Peyer's patch (tissue), 4 donors: ENCODE data around the gene CDHR2. TPM values are rescaled to one million over a fixed set of nuclear protein-coding genes. Genes with fewer than 3 reads are reported as not detected.

Experiments
- DNase-seq, 3 donors: peaks; one replicate each; pipeline ENCODE4 v3.0.0-alpha.2; 2017 to 2019
- H3K27ac ChIP-seq, 4 donors: fragments of 200-600 bp; sonication (generic); one replicate each; pipeline ENCODE4 v1.5.1; 2016 to 2019
- H3K27me3 ChIP-seq, 2 donors: fragments of 200-600 bp; sonication (generic); one replicate each; pipeline ENCODE4 v1.5.1; 2019
- H3K36me3 ChIP-seq, 3 donors: fragments of 200-600 bp; sonication (generic); one replicate each; pipeline ENCODE4 v1.5.1; 2016 to 2019
- H3K4me1 ChIP-seq, 4 donors: fragments of 200-600 bp; sonication (generic); one replicate each; pipeline ENCODE4 v1.5.1; 2016 to 2019
- H3K4me3 ChIP-seq, 4 donors: fragments of 200-600 bp; sonication (generic); 1 replicate in 3 of 4; 2 replicates in 1 of 4; pipeline ENCODE4 v1.5.1; 2016 to 2019; ENCODE audit warnings: mild to moderate bottlenecking in 1 of 4
- H3K9me3 ChIP-seq, 4 donors: fragments of 200-600 bp; sonication (generic); one replicate each; pipeline ENCODE4 v1.5.1; 2016 to 2019; ENCODE audit warnings: mild to moderate bottlenecking in 1 of 4
- CTCF ChIP-seq, 6 experiments: fragments of 450-650 bp in 4 of 6; fragments of 200-600 bp in 2 of 6; sonication (generic) in 1 of 6; IDR thresholded peaks; one replicate each; pipeline ENCODE4 v1.5.1; 2017 to 2019; ENCODE audit warnings: antibody characterized with exemption in 6 of 6, mild to moderate bottlenecking in 3 of 6, moderate library complexity in 1 of 6
- POLR2A ChIP-seq, 2 donors: fragments of 450-650 bp; IDR thresholded peaks; one replicate each; pipeline ENCODE4 v1.5.1; 2017; ENCODE audit warnings: antibody characterized with exemption in 2 of 2, mild to moderate bottlenecking in 2 of 2, moderate library complexity in 2 of 2
- total RNA-seq, 4 donors: library from RNA; depleted of rRNA; stranded (reverse); fragments of >200 nt; gene quantifications; one replicate each; pipeline ENCODE4 v1.1.0, GENCODE V29; 2016

The CDHR2 gene
- total RNA-seq, 4 donors from 2014 or later = 39.6 to 823 (median 613) TPM

GRCh38 chr5:176626876-176627236 is 77.7 kb downstream of the CDHR2 start:
- no peak for TF ChIP-seq CTCF (IDR thresholded peaks at IDR 0.05)
- TF ChIP-seq POLR2A (IDR thresholded peaks at IDR 0.05) = no peak
- no peak overlapping the region for H3K27ac ChIP-seq
- H3K36me3 ChIP-seq = no peaks in the 10 kb centered on the region
- H3K4me3 ChIP-seq = no peak overlapping the region
- peaks cover 0 to 17% (median 9%) of the 10 kb centered on the region in 4 donors for H3K4me1 ChIP-seq
- no peak for DNase-seq
- no peaks in the 10 kb centered on the region for H3K9me3 ChIP-seq
- H3K27me3 ChIP-seq = peaks cover 0 to 43% of the 10 kb centered on the region in 2 donors

- DNase-seq = no peak
- Histone ChIP-seq H3K36me3 (no peaks in the 10 kb centered on the region), H3K9me3 (no peaks in the 10 kb centered on the region), H3K4me1 (peaks cover 0 to 17% (median 9%) of the 10 kb centered on the region in 4 donors), H3K4me3 (no peak overlapping the region), H3K27me3 (peaks cover 0 to 43% of the 10 kb centered on the region in 2 donors), H3K27ac (no peak overlapping the region)
- TF ChIP-seq CTCF (IDR thresholded peaks at IDR 0.05) = no peak
- no peak for TF ChIP-seq POLR2A (IDR thresholded peaks at IDR 0.05)
Observed at GRCh38 chr5:176627582-176627981, 78.4 kb downstream of the CDHR2 start.

- no peak for DNase-seq
- H3K27ac ChIP-seq = no peak overlapping the region
- no peak for TF ChIP-seq CTCF (IDR thresholded peaks at IDR 0.05)
- TF ChIP-seq POLR2A (IDR thresholded peaks at IDR 0.05) = no peak
- no peaks in the 10 kb centered on the region for H3K36me3 ChIP-seq
- H3K4me3 ChIP-seq = no peak overlapping the region
- peaks cover 0 to 43% of the 10 kb centered on the region in 2 donors for H3K27me3 ChIP-seq
- no peaks in the 10 kb centered on the region for H3K9me3 ChIP-seq
- peaks cover 0 to 17% (median 9%) of the 10 kb centered on the region in 4 donors for H3K4me1 ChIP-seq
Observed at GRCh38 chr5:176628406-176629228, 79.5 kb downstream of the CDHR2 start.

GRCh38 chr5:176629317-176629852 is 80.2 kb downstream of the CDHR2 start:
- no peak overlapping the region for H3K27ac ChIP-seq
- TF ChIP-seq CTCF (IDR thresholded peaks at IDR 0.05) (no peak), POLR2A (IDR thresholded peaks at IDR 0.05) (no peak)
- peaks cover 0 to 43% of the 10 kb centered on the region in 2 donors for H3K27me3 ChIP-seq
- H3K4me3 ChIP-seq = peak overlapping the region in 2 of 4 donors; percentile 45 to 53
- no peak for DNase-seq
- H3K4me1 ChIP-seq = peaks cover 0 to 17% (median 12%) of the 10 kb centered on the region in 4 donors
- no peaks in the 10 kb centered on the region for H3K9me3 ChIP-seq
- no peaks in the 10 kb centered on the region for H3K36me3 ChIP-seq

- no peak within 1 kb of the TSS for H3K27ac ChIP-seq
- no peaks in the 10 kb centered on the region for H3K36me3 ChIP-seq
- H3K9me3 ChIP-seq = no peaks in the 10 kb centered on the region
- H3K27me3 ChIP-seq = peaks cover 0 to 43% of the 10 kb centered on the region in 2 donors
- H3K4me3 ChIP-seq = peak within 1 kb of the TSS; percentile 4 to 53 (median 44)
- DNase-seq = peak in 2 of 3 donors; percentile 56 to 59
- peaks cover 0 to 17% (median 12%) of the 10 kb centered on the region in 4 donors for H3K4me1 ChIP-seq
- TF ChIP-seq POLR2A (IDR thresholded peaks at IDR 0.05) = no peak
- no peak for TF ChIP-seq CTCF (IDR thresholded peaks at IDR 0.05)
Observed at GRCh38 chr5:176629853-176630680, 80.9 kb downstream of the CDHR2 start, which contains the start of the genes EIF4E1B and SNCB. Gene EIF4E1B (plus strand): TSS chr5:176630675. CDS start chr5:176642788, 12,113 bp downstream. Gene SNCB (minus strand): TSS chr5:176630534. CDS start chr5:176629654, 880 bp downstream.
